Stimulated activated naive CD8-positive, alpha-beta T cell treated with anti-CD3 and anti-CD28 coated beads, Interleukin-15, Interleukin-2, amounts not matched to agents 100 ng/mL and 50 ng/mL, for 24 hours (primary cell): ENCODE data around the gene LMO7.

Experiments used
- H3K27ac Mint-ChIP-seq: one replicate; pipeline ENCODE4 v1.8.0; 2021; ENCODE audit warnings: mild to moderate bottlenecking, mixed read lengths
- H3K27me3 Mint-ChIP-seq: one replicate; pipeline ENCODE4 v1.8.0; 2021; ENCODE audit warnings: mixed read lengths
- H3K36me3 Mint-ChIP-seq: one replicate; pipeline ENCODE4 v1.8.0; 2021; ENCODE audit warnings: low read depth, mixed read lengths
- H3K4me1 Mint-ChIP-seq: one replicate; pipeline ENCODE4 v1.8.0; 2021; ENCODE audit warnings: low read depth, mixed read lengths
- H3K4me3 Mint-ChIP-seq: one replicate; pipeline ENCODE4 v1.8.0; 2021; ENCODE audit warnings: mild to moderate bottlenecking, mixed read lengths
- H3K9me3 Mint-ChIP-seq: one replicate; pipeline ENCODE4 v1.8.0; 2021; ENCODE audit warnings: mixed read lengths

Gene LMO7

DNA sequence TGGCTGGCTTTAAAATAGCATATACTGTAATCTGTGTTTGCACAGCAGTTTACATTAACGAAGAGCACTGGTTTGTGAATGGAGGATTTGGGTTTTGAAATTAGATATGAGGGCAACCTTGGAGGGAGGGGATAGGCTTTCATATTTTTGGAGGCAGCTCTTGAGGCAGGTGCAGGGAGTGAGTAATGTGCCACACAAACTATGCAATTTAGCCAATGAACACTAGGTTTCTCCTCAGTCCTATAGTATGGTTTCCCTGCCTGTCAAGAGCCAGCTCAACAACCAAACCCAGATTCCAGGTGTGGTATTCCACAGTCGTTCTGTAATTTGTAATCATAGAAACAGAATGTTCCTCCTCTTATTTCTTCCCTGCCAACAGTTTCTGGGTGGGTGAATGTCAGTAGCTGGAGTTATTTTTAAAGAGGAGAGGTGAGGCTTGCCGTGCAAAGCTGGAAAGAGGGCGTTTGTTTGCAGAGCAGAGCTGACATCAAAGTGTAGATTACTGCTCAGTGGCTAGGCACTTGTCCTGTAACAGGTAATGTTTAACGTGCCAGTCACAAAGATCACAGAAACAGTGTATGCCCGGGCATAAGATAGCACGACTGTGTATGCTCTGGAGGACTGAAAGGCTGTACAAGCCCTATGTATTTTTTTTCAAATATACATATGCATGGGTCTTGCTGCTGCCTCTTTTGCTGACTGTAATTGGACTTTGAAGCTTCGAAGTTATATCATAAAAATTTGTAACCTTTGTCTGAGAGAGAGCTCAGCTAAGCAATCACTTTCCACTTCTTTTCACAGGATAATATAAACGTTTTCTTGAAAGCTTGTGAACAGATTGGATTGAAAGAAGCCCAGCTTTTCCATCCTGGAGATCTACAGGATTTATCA is 124.2 kb downstream of the LMO7 start:
- H3K27ac Mint-ChIP-seq = peak overlapping the region; percentile 63
- H3K36me3 Mint-ChIP-seq = no peaks in the 10 kb centered on the region
- H3K9me3 Mint-ChIP-seq = peaks cover 2% of the 10 kb centered on the region
- H3K4me3 Mint-ChIP-seq = peak overlapping the region; percentile 76
- H3K27me3 Mint-ChIP-seq = no peaks in the 10 kb centered on the region
- peaks cover 64% of the 10 kb centered on the region for H3K4me1 Mint-ChIP-seq

- H3K4me3 Mint-ChIP-seq = peak overlapping the region; percentile 64
- no peak overlapping the region for H3K27ac Mint-ChIP-seq
- H3K4me1 Mint-ChIP-seq = peaks cover 68% of the 10 kb centered on the region
- H3K9me3 Mint-ChIP-seq = peaks cover 12% of the 10 kb centered on the region
- H3K36me3 Mint-ChIP-seq = no peaks in the 10 kb centered on the region
- no peaks in the 10 kb centered on the region for H3K27me3 Mint-ChIP-seq
These were observed 125.2 kb downstream of the LMO7 start for GRCh38 chr13:75761369-75761768.

GRCh38 chr13:75762076-75762937 is 126.2 kb downstream of the LMO7 start:
- peak overlapping the region; percentile 72 for H3K27ac Mint-ChIP-seq
- H3K9me3 Mint-ChIP-seq = peaks cover 12% of the 10 kb centered on the region
- H3K4me1 Mint-ChIP-seq = peaks cover 78% of the 10 kb centered on the region
- H3K4me3 Mint-ChIP-seq = peak overlapping the region; percentile 73
- no peaks in the 10 kb centered on the region for H3K27me3 Mint-ChIP-seq
- no peaks in the 10 kb centered on the region for H3K36me3 Mint-ChIP-seq

DNA sequence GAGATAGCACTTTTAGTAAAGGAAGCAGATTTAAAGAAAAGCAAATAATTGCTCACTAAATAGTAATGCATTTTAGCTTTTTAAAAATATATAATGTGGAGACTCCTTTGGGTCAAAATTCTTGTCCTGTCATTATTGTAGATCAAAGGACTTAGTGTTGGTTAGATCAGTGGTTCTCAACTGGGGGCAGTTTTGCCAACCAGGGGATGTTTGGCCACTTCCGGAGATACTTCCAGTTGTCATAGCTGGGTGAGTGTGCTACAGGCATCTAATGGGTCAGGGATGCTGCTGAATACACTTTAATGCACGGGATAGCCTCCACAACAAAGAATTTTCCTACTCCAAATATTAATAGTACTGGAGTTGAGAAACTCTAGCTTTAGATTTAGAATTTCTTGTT is 126.8 kb downstream of the LMO7 start:
- no peaks in the 10 kb centered on the region for H3K27me3 Mint-ChIP-seq
- H3K36me3 Mint-ChIP-seq = no peaks in the 10 kb centered on the region
- peaks cover 12% of the 10 kb centered on the region for H3K9me3 Mint-ChIP-seq
- H3K4me3 Mint-ChIP-seq = peak overlapping the region; percentile 73
- peak overlapping the region; percentile 72 for H3K27ac Mint-ChIP-seq
- H3K4me1 Mint-ChIP-seq = peaks cover 79% of the 10 kb centered on the region

DNA sequence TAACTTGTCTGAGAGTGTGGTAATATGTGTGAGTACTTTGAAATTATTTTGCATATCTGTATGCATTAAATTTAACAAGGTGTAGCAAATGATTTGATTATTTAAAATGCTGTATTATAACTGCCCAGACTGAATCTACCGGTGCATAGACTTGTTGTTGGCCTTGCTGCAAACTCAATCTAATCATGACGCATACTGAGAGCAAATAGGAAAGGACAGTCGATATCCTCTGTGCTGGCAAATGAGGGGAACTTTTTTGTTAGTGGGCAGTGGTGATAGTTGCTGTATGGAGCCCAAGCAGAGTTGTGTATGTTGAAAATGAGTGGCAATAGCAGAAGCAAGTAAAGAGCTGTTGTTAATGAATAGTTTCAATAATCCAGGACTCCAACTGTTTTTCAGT is 127.4 kb downstream of the LMO7 start:
- peaks cover 79% of the 10 kb centered on the region for H3K4me1 Mint-ChIP-seq
- H3K9me3 Mint-ChIP-seq = peaks cover 12% of the 10 kb centered on the region
- H3K27ac Mint-ChIP-seq = no peak overlapping the region
- no peaks in the 10 kb centered on the region for H3K36me3 Mint-ChIP-seq
- no peaks in the 10 kb centered on the region for H3K27me3 Mint-ChIP-seq
- no peak overlapping the region for H3K4me3 Mint-ChIP-seq

DNA sequence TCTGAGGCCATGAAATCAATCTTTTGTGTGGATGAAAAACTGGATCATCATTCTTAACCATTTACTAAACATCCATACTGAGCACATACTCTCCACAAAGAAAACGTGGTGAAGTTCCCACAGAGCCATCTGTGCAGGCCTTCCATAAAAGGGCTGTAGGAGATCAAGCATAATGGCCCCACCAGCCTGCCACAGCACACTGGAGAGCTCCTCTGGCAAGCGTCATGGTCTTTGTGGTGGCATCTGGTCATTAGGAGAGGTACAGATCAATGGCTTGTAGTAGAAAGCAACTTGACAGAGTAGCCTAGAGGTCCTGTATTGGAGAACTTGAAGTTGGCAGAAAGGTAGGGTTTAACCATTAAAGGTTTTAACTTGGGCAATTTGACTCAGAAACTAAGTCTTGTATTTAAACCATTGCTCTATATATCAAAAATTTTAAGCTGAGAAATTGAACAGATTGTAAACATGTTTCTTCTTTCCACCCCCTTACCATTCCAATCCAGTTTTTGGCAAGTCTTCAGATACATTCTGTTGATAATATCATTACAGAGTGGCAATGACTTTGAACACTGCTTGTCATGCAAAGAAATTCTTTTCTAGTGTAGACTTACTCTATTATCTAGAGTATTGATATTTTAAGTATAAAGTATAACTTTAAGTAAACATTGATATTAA is 128.3 kb downstream of the LMO7 start:
- H3K4me1 Mint-ChIP-seq = peaks cover 78% of the 10 kb centered on the region
- H3K27me3 Mint-ChIP-seq = no peaks in the 10 kb centered on the region
- no peak overlapping the region for H3K27ac Mint-ChIP-seq
- H3K36me3 Mint-ChIP-seq = no peaks in the 10 kb centered on the region
- H3K4me3 Mint-ChIP-seq = no peak overlapping the region
- H3K9me3 Mint-ChIP-seq = peaks cover 12% of the 10 kb centered on the region

DNA sequence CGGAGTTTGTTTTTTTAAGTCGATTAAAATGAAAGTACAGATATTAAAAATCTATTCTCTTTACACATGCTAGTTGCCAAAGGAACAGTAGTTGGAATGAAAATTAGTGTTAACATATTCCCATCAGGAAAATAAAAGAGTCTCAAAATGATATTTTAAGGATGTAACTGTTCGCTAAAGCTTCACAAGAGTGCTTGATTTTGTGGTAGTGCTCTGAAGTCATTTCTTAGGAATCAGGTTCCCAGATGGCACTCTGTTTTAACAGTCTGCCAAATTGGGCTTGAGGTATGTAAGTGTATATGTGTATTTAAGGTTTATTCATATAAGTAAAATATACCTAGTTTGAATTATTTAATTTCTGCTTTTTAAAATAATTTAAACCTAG is 128.8 kb downstream of the LMO7 start:
- Mint-ChIP-seq H3K36me3 (no peaks in the 10 kb centered on the region), H3K4me3 (no peak overlapping the region), H3K9me3 (peaks cover 12% of the 10 kb centered on the region), H3K27ac (no peak overlapping the region), H3K27me3 (no peaks in the 10 kb centered on the region), H3K4me1 (peaks cover 73% of the 10 kb centered on the region)

DNA sequence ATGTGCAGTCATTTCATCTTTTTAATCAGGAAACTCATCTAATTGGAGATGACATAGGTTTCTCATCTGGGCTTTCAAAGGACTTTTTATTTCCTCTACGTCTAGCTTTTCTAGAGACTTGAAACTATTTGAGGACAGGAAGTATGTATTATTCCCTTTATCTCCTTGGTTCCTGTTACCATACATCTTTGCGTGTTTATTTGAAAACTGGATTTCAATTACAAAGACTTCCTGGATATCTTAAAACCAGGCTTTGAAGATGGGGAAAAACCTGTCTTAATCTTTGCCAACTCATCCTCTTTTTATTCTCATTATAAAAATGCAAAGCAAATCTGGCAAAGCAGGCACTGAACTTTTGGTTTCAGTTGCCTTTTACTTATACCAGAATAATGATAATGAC is 130.5 kb downstream of the LMO7 start:
- peaks cover 70% of the 10 kb centered on the region for H3K4me1 Mint-ChIP-seq
- H3K9me3 Mint-ChIP-seq = peaks cover 12% of the 10 kb centered on the region
- H3K4me3 Mint-ChIP-seq = peak overlapping the region; percentile 32
- H3K27me3 Mint-ChIP-seq = no peaks in the 10 kb centered on the region
- H3K36me3 Mint-ChIP-seq = no peaks in the 10 kb centered on the region
- peak overlapping the region; percentile 52 for H3K27ac Mint-ChIP-seq

- Mint-ChIP-seq H3K4me1 (peaks cover 53% of the 10 kb centered on the region), H3K36me3 (peaks cover 7% of the 10 kb centered on the region), H3K9me3 (peaks cover 20% of the 10 kb centered on the region), H3K27ac (no peak overlapping the region), H3K4me3 (no peak overlapping the region), H3K27me3 (no peaks in the 10 kb centered on the region)
These were observed 133.2 kb downstream of the LMO7 start for GRCh38 chr13:75769141-75769905.

DNA sequence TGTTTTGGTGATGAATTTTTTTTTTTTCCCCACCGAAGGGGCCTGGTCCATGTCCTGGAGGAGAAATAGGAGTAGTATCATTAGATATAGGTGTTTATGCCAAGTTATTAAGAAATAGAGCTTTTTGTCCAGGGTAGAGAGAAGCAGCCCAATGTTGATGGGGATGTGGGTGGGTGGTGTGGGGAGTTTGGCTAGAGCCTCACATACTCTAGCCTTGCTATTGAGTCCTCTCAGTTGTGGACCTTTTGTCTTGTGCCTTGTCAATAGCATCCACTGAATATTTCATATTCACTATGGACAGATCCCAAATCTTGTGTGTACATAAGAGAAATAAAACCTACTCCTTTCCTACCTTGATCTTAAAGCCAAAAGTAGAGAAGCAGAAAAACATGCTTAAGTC is 134.0 kb downstream of the LMO7 start:
- Mint-ChIP-seq H3K9me3 (peaks cover 20% of the 10 kb centered on the region), H3K27me3 (no peaks in the 10 kb centered on the region), H3K27ac (no peak overlapping the region), H3K36me3 (peaks cover 7% of the 10 kb centered on the region), H3K4me3 (no peak overlapping the region), H3K4me1 (peaks cover 49% of the 10 kb centered on the region)

DNA sequence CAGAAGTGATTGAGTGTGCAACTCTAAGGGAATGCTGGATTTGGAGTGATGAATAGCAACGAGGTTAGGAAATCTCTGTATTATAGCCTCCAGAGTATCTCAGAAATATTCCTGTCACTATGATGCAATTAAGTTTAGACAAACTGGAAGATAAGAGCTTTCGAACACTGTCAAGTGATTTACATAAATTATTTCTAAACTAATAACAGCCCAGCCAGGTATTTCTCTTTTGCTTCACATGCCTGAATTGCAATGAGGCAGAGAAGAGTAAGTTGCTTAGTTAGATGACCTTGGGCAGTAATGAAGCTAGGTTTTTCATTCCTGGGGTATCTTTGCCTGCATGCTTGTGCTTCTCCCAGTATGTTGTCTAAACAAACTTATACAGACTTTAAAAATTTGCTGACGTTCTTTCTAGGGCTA is 134.5 kb downstream of the LMO7 start:
- H3K9me3 Mint-ChIP-seq = peaks cover 16% of the 10 kb centered on the region
- no peak overlapping the region for H3K4me3 Mint-ChIP-seq

DNA sequence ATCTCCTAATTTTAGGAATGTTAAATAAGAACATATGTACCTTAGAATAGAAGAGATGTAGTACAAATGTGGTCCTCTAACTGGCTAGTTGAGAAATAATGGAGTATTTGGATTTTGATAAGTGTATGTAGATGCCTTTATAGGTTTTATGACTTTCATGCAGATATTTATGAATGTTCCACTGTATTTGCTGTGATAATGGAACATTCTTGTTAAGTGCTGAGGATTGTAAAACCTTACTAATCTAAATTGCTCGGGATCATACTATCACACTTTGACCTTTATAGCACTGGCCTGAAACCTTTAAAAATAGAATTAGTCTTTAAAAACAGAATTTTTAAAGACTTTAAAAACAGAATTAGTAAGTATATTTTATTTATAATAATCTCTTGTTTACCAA is 135.1 kb downstream of the LMO7 start:
- Mint-ChIP-seq H3K4me1 (peaks cover 38% of the 10 kb centered on the region), H3K27me3 (no peaks in the 10 kb centered on the region), H3K27ac (no peak overlapping the region)

More for the DNA sequence above, 134.5 kb downstream of the LMO7 start:
- H3K27ac Mint-ChIP-seq = no peak overlapping the region
- no peaks in the 10 kb centered on the region for H3K27me3 Mint-ChIP-seq
- H3K36me3 Mint-ChIP-seq = peaks cover 7% of the 10 kb centered on the region
- peaks cover 45% of the 10 kb centered on the region for H3K4me1 Mint-ChIP-seq

DNA sequence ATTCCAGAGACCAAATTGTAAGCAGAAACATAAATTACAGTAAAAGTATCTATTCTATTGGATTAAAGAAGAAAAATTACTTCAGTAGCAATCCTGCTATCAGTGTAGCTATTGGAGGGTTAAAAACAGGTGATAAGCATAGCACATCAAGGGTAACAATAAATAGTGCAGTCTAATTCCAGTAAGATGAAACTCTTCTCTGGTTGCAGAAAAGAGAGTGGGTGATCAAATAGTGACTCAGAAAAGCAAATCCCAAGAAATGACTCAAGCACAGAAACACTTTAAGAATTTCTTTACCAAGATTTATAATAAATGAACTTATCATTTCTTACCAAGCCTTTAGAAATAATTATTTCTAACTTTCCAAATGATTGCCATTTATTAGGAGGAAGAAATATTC is 135.7 kb downstream of the LMO7 start:
- Mint-ChIP-seq H3K9me3 (peaks cover 9% of the 10 kb centered on the region), H3K27me3 (no peaks in the 10 kb centered on the region), H3K4me1 (peaks cover 32% of the 10 kb centered on the region), H3K27ac (no peak overlapping the region), H3K4me3 (no peak overlapping the region), H3K36me3 (peaks cover 7% of the 10 kb centered on the region)

More for the DNA sequence above, 135.1 kb downstream of the LMO7 start:
- Mint-ChIP-seq H3K9me3 (peaks cover 10% of the 10 kb centered on the region), H3K4me3 (no peak overlapping the region), H3K36me3 (peaks cover 7% of the 10 kb centered on the region)

GRCh38 chr13:75774176-75774575 is 138.0 kb downstream of the LMO7 start:
- no peak overlapping the region for H3K4me3 Mint-ChIP-seq
- peaks cover 9% of the 10 kb centered on the region for H3K9me3 Mint-ChIP-seq
- no peak overlapping the region for H3K27ac Mint-ChIP-seq
- H3K4me1 Mint-ChIP-seq = peaks cover 21% of the 10 kb centered on the region
- no peaks in the 10 kb centered on the region for H3K27me3 Mint-ChIP-seq
- peaks cover 14% of the 10 kb centered on the region for H3K36me3 Mint-ChIP-seq
